Tongue (tissue), 2 donors: ENCODE results near the gene DTNA. TPM values are rescaled to one million over a fixed set of nuclear protein-coding genes. Genes with fewer than 3 reads are reported as not detected.
"Not testable (repeated sequence)": the region's sequence is repeated elsewhere in the genome, so short reads cannot be mapped to it uniquely, and the experiment has no call there.

Source experiments
- DNase-seq: peaks from one replicate; pipeline ENCODE4 v3.0.0-alpha.2; 2015
- total RNA-seq: library from RNA; depleted of rRNA; stranded (reverse); fragments of >200 nt; gene quantifications from one replicate; pipeline ENCODE4 v1.2.3, GENCODE V29; 2014

Gene DTNA
- total RNA-seq, 1 donor from 2014 or later = 105 TPM

GRCh38 chr18:34906985-34907384 lies 196.9 kb downstream of the DTNA start:
- not testable (repeated sequence) for DNase-seq

GRCh38 chr18:34909637-34910364 lies 199.7 kb downstream of the DTNA start:
- DNase-seq = no peak

GRCh38 chr18:34911081-34911480 lies 201.0 kb downstream of the DTNA start:
- no peak for DNase-seq

GRCh38 chr18:34911661-34912384 lies 201.7 kb downstream of the DTNA start:
- DNase-seq = peak; percentile 93

DNA sequence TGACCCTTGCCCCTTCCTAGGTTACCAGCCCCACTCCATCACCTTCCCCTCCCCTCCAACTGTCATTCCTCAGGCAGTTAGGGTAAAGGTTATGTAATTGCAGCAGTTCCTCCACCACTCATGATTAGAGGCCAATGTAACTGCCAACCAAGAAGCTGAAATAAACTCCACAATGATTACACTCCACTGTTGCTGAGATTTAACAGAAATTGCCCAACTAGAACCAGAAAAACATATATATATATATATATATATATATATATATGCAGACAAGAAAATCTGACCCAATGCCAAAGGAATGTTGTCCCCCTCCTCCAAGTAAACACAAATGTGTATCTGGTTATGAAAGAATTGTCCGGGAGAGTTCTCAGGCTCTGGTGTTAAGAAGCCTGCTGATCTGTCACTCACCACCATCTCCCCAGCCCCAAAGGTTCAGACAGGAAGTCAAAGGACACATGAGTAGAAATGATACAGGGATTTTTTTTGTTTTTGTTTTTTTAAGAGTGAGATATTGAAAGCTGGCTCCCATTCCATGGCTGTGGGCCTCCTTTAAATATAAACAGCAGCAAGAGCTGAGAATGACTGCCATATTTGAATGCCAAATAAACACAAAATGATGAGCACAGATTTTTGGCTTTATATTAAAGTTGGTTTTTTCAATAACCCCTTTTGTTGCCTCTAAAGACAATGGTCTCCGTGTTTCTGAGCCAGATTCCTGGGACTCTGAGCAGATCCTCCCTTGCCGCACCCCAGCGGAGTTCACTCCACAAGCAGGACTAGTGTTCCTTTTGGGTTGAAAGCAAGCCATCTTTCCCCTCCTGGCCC lies 204.0 kb downstream of the DTNA start:
- DNase-seq = peak; percentile 60

DNA sequence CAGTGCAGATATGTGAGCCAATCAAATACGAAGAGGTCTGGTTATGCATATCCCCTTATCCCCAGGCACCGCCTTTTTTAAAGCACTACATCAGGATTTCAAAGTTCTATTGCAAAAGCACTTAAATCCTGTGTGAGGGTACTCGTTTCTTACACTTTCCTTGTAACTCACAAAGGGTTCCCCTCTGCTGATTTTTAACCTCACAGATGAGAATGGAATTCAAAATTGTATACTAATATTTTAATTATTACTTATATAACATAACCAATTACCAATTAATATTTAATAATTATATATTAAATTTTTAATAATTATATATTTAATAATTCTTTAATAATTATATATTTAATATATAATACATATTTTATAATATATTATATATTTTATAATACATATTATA lies 204.9 kb downstream of the DTNA start:
- no peak for DNase-seq

DNA sequence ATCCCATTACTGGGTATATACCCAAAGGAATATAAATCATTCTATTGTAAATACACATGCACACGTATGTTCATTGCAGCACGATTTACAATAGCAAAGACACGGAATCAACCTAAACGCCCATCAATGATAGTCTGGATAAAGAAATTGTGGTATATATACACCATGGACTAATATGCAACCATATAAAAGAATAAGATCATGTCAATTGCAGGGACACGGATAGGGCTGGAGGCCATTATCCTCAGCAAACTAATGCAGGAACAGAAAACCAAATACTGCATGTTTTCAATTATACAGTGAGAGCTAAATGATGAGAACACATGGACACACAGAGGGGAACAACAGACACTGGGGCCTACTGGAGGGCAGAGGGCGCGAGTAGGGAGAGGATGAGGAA lies 206.4 kb downstream of the DTNA start:
- DNase-seq = not testable (repeated sequence)

DNA sequence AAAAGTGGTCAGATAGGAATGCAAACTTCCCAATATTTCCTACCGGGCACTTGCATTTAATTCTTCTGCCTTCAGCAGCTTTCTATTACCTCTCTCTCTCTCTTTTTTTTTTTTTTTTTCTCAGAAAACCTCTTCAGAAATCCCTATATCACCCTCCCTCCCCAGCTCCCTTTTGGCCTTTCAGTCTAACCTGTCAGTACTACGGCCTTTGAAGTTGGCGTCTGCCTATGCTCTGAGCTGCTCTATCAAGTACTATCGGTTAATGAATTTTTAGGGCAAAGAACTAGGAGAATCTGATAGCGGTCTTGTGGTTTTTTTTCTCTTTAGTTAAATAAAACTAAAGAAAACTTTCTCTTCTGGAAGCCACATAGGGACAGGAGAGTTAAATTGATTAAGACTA lies 208.8 kb downstream of the DTNA start:
- DNase-seq = no peak

- DNase-seq = no peak
These were observed 211.1 kb downstream of the DTNA start for GRCh38 chr18:34921226-34921625.

GRCh38 chr18:34921811-34922385 lies 211.8 kb downstream of the DTNA start:
- DNase-seq = no peak

DNA sequence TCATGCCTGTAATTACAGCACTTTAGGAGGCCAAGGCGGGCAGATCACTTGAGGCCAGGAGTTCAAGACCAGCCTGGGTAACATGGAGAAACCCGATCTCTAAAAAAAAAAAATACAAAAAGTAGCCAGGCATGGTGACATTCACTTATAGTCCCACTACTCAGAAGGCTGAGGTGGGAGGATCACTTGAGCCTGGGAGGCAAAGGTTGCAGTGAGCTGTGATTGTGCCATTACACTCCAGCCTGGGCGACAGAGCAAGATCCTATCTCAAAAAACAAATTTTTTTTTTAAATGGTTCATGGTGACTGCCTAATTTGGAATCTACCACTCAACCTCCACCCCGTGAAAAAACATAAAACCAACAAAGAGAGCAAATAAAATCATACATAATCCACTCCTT lies 212.5 kb downstream of the DTNA start:
- not testable (repeated sequence) for DNase-seq

- DNase-seq = no peak
These were observed 213.8 kb downstream of the DTNA start for GRCh38 chr18:34923911-34924310.

- no peak for DNase-seq
These were observed 216.6 kb downstream of the DTNA start for GRCh38 chr18:34926683-34927082.

DNA sequence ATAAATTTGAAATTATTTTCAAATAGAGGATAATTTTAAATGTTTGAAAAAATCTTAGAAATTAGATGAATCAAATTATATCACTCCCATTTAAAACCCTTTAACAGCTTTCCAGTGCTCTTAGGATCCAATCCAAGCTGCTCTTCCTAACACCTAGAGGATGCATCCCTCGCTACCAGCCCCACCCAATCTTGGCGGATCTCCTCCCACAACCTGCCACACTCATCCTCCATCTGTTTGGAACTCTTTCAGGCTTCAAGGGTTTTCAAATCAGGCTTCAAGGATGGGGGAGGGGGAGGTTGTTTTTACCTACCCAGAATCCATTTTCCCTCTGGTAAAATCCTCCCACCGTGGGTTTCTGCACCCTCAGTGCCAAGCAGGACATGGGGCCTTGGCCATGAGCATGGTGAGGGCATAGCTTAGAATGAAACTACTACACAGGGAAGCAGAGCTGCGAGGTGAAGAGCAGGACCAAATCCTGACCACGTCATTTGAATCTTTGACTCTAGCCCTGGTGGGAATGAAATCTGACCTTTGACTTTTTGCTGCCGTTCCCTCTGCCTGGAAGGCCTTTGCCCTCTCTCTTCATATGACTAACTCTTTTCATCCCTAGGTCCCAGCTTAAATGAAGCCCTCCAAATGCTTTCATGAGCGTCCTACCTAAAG lies 218.1 kb downstream of the DTNA start:
- DNase-seq = no peak

- no peak for DNase-seq
These were observed 218.7 kb downstream of the DTNA start for GRCh38 chr18:34928754-34929335.

GRCh38 chr18:34929336-34929780 lies 219.3 kb downstream of the DTNA start:
- no peak for DNase-seq

GRCh38 chr18:34932363-34932762 lies 222.3 kb downstream of the DTNA start:
- DNase-seq = no peak

- no peak for DNase-seq
These were observed 222.8 kb downstream of the DTNA start for GRCh38 chr18:34932792-34933466.

DNA sequence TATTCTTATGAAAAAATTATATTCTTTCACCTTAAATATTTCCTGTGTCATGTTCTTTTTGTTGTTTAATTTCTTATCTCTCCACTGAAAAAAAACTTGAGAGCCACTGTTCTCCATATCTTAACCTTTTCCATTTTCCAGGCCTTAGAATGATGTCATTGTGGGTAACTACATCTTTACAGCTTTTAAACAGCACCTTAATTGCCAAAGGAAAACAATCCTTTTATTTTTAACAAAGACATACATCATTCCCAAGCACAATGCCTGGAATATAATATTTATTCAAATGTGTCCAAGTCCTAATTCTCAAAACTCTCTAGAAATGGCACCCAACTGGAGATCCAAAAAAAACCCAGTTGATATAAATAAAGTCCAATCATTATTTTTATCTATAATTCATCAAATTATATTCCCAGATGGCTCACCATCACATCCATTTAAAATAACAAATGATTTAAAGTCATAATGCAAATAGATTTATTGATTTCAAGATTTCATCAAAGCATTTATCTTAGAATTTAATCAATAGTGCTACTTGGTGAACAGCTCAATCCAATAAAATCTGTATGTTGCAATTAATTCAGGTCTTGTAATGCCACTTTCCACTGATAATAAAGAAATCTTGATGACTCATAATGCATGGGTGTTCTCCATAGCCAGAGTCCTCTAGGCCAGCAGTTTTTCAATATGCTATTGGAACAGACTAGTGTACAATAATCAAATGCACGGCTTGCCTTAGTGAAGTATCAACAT lies 224.0 kb downstream of the DTNA start:
- DNase-seq = no peak

GRCh38 chr18:34936772-34937171 lies 226.7 kb downstream of the DTNA start:
- DNase-seq = no peak
